GM18873 (cell line): ENCODE measurements around the gene KPNB1.
A peak's percentile ranks its signal among the peaks of the same experiment; 100 is the strongest.

Experiments
- ATAC-seq: cut with Tn5 transposase; IDR thresholded peaks from one replicate; pipeline ENCODE4 v1.9.1; 2021; ENCODE audit warnings: mild to moderate bottlenecking, moderate library complexity, moderate number of reproducible peaks; ENCODE audit not compliant: unreplicated experiment, low FRiP score

The KPNB1 gene

DNA sequence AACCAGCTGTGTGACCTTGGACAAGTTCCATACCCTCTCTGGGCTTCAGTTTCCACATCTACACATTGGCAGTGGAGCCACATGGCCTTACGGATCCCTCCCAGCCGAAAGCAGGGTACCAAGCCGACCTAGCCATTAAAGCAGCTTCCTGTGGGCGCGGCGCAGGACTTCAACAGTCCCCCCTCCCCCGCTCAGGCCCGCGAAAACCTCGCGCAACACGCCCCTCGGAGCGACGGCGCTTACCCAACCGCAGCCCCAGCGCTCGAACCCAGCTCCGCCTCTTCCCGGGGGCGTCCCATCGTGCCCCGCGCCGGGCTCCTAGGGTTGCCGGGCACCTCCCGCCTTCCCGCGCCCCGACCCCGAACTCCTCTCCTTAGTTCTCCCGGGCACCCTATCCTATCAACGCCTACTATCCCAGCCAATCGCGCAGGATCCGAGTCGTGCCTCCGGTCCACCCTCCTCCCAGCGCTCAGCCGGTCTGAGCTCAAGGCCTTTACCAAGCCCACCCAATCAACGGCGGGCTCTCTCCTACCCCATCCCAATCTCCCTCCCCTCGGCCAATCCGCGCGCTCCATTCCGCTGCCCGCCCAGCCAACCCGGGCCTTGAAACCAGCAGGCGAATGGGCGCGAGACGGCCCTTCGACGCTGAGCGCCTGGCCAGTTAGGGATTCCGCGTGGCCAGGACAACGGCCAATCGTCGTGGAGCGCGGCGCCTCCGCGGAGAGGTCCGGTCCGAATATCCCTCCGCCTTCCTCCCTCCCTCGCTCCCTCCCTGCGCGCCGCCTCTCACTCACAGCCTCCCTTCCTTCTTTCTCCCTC lies at the start of gene KPNB1:
KPNB1 (plus strand) TSS at position 767 of the 819 bp plus-strand sequence. CDS start 326 bp downstream, outside the sequence.
- ATAC-seq = peak; percentile 84

DNA sequence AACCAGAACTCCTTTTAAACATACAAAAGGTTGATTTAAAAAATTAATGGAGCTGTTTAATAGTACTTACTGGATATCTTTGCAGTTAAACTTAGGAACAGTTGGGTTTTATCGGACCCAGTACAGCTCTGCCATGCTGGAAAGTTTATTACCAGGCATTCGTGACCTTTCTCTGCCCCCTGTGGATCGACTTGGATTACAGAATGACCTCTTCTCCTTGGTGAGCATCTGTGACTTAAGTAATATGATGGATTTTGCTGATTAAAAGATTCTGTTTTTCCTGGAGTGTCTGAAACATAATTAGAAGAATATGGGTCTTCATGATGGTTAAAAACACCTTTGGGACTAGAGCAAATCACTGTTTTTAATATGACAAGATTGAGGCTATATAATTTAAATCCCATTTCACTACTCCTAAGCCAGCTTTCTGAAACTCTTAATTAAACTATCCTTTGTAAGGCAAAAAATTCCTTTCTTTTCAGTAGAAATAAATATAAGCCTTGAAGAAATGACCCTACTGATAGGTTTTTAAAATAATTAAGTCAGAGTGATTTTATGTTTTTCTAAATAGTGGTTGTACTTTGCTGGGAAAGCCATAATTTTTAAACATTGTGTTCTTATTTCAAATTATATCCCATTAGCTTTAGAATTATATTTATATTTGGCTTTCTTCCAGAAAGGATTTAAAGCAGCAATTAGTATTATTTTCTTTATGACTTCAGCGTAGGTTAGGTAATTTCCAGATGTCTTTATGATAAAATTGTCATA lies 45.7 kb upstream of the KPNB1 start:
- no peak for ATAC-seq

GRCh38 chr17:47604598-47604927 lies 45.2 kb upstream of the KPNB1 start:
- no peak for ATAC-seq

DNA sequence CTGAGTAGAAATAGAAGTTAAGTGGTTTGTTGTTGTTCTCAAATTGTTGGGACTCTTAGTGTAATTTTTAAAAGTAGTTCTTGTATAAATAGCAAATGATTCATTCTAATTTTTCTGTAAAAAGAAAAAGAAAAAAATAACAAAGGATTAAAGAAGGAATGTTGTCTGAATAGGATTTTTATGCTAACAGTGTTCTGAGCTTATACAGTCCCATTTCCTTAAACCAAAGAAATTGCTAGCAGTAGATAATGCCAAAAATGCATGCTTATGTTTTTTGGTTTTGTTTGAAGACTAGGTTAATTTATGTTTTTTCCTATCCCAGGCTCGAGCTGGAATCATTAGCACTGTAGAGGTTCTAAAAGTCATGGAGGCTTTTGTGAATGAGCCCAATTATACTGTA lies 44.7 kb upstream of the KPNB1 start:
- ATAC-seq = no peak

DNA sequence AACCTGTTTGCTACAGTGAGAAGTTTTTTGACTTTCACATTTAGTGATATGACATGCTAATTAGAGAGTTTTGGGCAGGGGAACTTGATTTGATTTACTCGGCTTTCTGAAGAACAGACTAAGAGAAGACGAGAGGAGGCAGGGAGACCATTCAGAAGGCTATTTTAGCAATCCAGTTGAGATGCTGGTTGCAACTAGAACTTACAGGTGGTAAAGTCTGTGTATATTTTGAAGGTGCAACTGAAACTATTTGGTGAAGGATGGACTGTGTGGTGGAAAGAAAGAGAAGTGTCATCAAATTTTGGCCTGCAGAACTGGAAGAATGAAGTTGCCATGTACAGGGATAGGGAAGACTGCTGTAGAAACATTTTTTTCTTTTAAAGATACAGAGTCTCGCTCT lies 42.2 kb upstream of the KPNB1 start:
- no peak for ATAC-seq

DNA sequence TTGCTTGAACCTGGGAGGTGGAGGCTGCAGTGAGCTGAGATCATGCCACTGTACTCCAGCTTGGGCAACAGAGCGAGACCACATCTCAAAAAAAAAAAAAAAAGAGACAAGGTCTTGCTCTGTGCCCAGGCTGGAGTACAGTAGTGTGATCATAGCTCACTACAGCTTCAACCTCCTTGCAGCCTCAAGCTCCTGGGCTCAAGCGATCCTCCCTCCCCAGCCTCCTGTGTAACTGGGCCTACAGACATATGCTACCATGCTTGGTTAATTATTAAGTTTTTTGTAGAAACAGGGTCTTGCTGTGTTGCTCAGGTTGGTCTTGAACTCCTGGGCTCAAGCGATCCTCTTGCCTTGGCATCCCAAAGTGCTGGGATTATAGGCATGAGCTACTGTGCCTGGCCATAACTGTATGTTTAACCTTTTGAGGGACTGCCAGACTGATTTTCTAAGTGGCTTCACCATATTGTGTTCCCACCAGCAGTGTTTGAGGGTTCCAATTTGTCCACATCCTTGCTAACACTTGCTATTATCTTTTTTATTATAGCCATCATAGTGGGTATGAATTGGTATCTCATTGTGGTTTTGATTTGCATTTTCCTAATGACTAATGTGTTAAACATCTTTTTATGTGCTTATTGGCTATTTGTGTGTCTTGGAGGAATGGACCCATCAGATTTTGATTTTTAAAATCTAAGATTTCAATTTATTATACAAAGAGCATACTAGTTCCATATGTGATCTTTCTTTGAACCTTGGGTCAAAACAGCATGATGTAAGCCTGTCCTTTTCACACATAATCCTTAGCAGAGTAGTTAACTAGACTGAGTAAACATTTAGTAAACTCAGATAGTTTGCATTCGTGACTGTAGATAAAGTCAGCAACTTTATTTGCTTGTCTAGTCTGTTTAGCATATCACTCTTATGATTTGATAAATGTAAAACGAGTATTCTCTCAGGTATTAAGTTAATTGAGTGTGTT lies 38.1 kb upstream of the KPNB1 start:
- ATAC-seq = no peak

GRCh38 chr17:47615766-47616424 lies 33.8 kb upstream of the KPNB1 start:
- no peak for ATAC-seq

DNA sequence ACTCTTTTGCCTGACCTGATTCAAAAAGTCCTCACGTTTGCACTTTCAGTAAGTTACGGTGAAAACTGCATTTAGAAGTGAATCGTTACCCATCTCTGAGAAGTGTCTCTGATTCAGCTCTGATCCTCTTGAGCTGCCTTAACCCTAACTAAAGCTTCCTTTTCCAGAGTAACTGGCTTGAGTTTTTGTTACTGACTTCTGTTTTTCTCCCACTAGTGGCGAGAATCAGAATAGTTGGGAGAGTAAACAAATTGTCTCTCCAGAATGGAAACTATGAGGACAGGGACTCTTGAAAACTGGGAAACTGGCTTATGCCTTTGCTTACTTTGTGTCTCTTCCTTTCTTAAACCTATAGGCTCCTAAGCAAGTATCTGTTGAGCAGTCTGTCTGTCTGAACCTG lies 31.3 kb upstream of the KPNB1 start:
- no peak for ATAC-seq

DNA sequence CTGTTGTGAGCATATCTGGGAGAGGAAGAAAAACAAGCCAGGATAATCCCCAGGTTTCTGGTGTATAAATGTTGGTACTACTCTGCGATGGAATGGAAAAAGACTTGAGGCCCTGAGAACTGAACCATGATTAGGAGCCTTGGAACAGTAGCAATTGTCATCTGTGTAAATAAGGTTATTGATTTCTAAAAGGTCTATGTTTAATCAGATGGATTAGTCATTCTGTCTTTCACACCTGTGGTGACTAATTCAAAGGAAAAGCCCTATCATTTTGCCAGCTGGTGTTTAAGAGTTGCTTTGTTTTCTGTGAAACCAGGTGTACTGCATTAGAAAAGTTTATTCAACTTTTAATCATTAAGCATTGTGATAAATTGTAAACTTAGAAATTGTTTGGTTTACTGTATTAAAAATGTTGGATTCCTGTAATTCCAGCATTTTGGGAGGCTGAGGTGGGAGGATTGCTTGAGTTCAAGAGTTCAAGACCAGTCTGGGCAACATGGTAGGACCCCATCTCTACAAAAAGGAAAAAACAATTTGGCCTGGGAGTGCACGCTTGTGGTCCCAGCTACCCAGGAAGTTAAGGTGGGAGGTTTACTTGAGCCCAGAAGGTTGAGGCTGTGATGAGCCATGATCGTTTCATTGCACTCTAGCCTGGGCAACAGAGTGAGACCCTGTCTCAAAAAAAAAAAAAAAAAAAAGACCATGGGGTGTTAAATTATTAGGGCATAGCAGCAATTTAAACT lies 29.0 kb upstream of the KPNB1 start:
- no peak for ATAC-seq

GRCh38 chr17:47621293-47622179 lies 28.2 kb upstream of the KPNB1 start:
- ATAC-seq = no peak

DNA sequence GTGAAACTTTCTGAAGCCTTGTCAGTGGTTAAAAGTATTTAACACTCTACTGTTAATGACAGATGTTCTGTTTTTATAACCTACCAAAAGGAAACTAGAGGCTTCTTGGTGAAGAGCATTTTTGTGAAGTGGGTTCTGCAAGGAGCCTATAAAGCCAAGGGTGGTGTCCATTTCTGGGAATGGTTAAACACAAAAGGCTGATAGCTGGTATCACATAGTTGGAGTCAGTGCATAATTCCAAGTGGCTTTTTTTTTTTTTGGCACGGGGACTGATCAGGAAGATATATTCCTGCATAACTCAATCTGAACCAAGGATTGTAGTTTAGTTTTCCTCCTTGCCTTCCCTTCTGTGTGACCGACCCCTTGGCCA lies 27.6 kb upstream of the KPNB1 start:
- ATAC-seq = no peak

DNA sequence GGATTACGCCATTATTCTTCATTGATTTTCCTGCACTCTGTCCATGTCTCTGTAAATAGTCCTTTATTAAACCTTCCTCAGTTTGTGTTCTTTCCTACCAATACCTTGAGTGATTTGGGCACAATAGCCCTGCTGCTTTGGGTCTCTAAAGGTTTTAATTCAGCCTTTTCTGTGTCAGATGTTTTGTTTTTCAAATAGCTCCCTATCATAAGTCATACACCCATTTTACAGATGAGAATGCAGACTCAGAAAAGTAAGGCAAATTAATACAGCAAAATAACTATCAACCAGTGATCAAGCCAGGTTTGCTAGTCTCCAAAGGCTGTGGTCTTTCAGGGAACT lies 25.0 kb upstream of the KPNB1 start:
- ATAC-seq = no peak

GRCh38 chr17:47628014-47628566 lies 21.6 kb upstream of the KPNB1 start:
- no peak for ATAC-seq

DNA sequence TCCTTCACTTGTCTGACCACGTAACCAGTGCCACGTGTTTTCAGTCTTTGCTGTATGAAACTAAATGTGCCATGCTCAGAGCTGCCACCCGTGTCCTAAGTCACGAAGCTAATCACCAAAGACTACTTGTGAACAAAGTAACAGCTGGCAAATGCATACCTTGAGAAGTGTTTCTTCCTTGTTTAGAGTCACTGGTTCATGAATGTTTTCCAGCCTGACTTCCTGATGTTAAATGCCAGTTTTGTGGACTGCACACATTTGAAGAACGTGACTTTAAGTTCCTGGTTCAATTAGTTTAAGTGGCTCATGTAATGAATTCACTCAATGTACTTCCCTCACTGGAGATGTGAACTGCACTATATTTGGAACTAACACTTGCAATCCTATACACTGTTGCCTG lies 19.9 kb upstream of the KPNB1 start:
- no peak for ATAC-seq

DNA sequence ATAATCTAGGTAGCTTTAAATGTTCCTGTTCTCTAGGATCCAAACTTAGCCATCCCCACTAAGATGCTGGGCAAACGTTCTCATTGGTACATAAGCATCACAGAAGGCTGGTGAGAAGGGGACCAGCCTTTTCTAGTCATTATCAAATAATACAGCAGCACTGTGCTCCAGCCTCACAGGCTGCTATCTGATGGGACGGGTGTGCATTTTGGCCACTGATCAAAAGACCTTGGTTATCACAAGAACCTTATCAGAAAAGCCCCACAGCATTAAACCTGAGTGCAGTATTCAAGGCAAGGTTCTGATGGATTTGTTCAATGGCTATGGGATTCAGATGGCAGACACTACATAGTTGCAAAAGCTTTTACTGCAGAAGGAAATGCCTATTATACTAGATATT lies 19.1 kb upstream of the KPNB1 start:
- no peak for ATAC-seq

GRCh38 chr17:47632991-47633390 lies 16.7 kb upstream of the KPNB1 start:
- no peak for ATAC-seq

- ATAC-seq = no peak
These were observed 15.7 kb upstream of the KPNB1 start for GRCh38 chr17:47633996-47634395.

DNA sequence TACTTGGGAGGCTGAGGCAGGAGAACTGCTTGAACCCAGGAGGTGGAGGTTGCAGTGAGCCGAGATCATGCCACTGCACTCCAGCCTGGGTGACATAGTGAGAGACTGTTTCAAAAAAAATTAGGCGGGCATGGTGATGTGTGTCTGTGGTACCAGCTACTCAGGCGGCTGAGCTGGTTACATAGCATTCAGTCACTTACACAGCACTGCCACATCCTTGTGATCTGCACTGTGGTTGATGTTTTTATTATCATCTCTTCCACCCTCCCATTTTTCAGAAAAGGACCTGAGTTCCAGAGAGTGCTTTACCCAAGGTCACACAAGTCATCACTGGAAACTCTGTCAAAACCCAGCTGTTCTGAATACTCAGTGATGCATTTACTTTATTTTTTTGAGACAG lies 14.8 kb upstream of the KPNB1 start:
- no peak for ATAC-seq

DNA sequence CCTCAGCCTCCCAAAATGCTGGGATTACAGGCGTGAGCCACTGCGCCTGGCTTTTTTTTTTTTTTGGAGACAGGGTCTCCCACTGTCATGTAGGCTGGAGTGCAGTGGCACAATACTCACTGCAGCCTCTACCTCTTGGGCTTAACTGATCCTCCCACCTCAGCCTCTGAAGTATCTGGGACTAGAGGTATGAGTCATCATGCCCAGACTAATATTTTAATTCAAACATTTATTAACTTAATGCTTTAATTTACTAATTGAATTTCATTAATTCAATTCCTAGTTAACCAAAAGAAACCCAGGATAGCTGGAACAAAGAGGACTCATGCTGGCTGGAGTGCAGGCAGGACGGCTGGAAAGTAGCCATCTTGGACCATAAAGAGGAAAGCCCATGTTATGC lies 14.0 kb upstream of the KPNB1 start:
- ATAC-seq = no peak
